B cell (primary cell): ENCODE measurements around the gene LILRB3. TPM values are rescaled to one million over a fixed set of nuclear protein-coding genes. Genes with fewer than 3 reads are reported as not detected.

Experiments used
- ATAC-seq: fragments of 200-7000 bp; cut with Tn5 transposase; one replicate; pipeline ENCODE4 v1.10.0; 2021; ENCODE audit warnings: low read depth, mild to moderate bottlenecking, moderate number of reproducible peaks, moderate library complexity
- CTCF ChIA-PET: fragments of 350-600 bp; sonication (Branson Sonifier 250); formaldehyde crosslinking; loops from one replicate; lab custom pipeline; 2021; ENCODE audit warnings: antibody characterized with exemption, inconsistent platforms; lab: Charles Lee
- POLR2A ChIA-PET: fragments of 350-600 bp; sonication (Branson Sonifier 250); formaldehyde crosslinking; loops from one replicate; lab custom pipeline; 2021; ENCODE audit warnings: antibody characterized with exemption; lab: Charles Lee
- DNase-seq: peaks from one replicate; pipeline ENCODE4 v3.0.0; 2013
- H2AFZ ChIP-seq: 2 replicates; pipeline ENCODE4 v1.6.1; 2012; ENCODE audit warnings: mild to moderate bottlenecking, low read depth, low read length; ENCODE audit not compliant: insufficient read depth, poor library complexity, severe bottlenecking
- H3K27ac ChIP-seq, 2 donors: 1 replicate in 1 of 2; 2 replicates in 1 of 2; pipeline ENCODE4 v1.5.1; 2012 to 2013; ENCODE audit warnings: low read length in 2 of 2, mild to moderate bottlenecking in 2 of 2, moderate library complexity in 1 of 2
- H3K27me3 ChIP-seq, 4 experiments: fragments of 200-600 bp in 1 of 4; sonication (generic) in 1 of 4; replicated peaks in 1 of 4; 1 replicate in 2 of 4; 2 replicates in 2 of 4; pipeline versions ENCODE4 v1.6.1 to v1.7.0; 2013 to 2016; ENCODE audit warnings: low read length in 3 of 4, mild to moderate bottlenecking in 2 of 4, mixed read lengths in 1 of 4, moderate library complexity in 1 of 4; ENCODE audit not compliant: insufficient read depth in 4 of 4, control insufficient read depth in 3 of 4; ENCODE audit errors: control extremely low read depth in 1 of 4
- H3K36me3 ChIP-seq, 2 experiments: replicated peaks in 1 of 2; 1 replicate in 1 of 2; 2 replicates in 1 of 2; pipeline versions ENCODE4 v1.6.1 to v1.7.1; 2013; ENCODE audit warnings: low read length in 1 of 2; ENCODE audit not compliant: insufficient read depth in 2 of 2, control insufficient read depth in 1 of 2; ENCODE audit errors: control extremely low read depth in 1 of 2, extremely low read depth in 1 of 2
- H3K4me1 ChIP-seq, 2 donors: fragments of 200-600 bp in 1 of 2; sonication (generic) in 1 of 2; 1 replicate in 1 of 2; 2 replicates in 1 of 2; pipeline versions ENCODE4 v1.5.1 to v1.6.1; 2013 to 2017; ENCODE audit warnings: low read length in 2 of 2; ENCODE audit not compliant: control insufficient read depth in 2 of 2, insufficient read depth in 2 of 2
- H3K4me2 ChIP-seq: replicated peaks from 2 replicates; pipeline ENCODE3; 2012; ENCODE audit warnings: mild to moderate bottlenecking, low read depth, low read length; ENCODE audit not compliant: poor library complexity, severe bottlenecking
- H3K4me3 ChIP-seq, 5 experiments: fragments of 200-600 bp in 1 of 5; sonication (generic) in 1 of 5; 1 replicate in 3 of 5; 2 replicates in 2 of 5; pipeline versions ENCODE4 v1.5.1 to v1.7.0; 2011 to 2016; ENCODE audit warnings: low read length in 4 of 5, mild to moderate bottlenecking in 4 of 5, low read depth in 2 of 5, control low read depth in 1 of 5, moderate library complexity in 1 of 5; ENCODE audit not compliant: insufficient read depth in 1 of 5; ENCODE audit errors: control extremely low read depth in 1 of 5, extremely low read depth in 1 of 5
- H3K79me2 ChIP-seq: fragments of 200-600 bp; sonication (generic); one replicate; pipeline ENCODE4 v1.6.0; 2016; ENCODE audit warnings: low read length; ENCODE audit not compliant: control insufficient read depth, insufficient read depth
- H3K9ac ChIP-seq: fragments of 200-600 bp; sonication (generic); 2 replicates; pipeline ENCODE4 v1.6.1; 2017; ENCODE audit warnings: mild to moderate bottlenecking, low read length, moderate library complexity
- H3K9me3 ChIP-seq, 3 donors: one replicate each; pipeline versions ENCODE4 v1.6.1 to v1.7.1; 2013; ENCODE audit warnings: low read length in 2 of 3; ENCODE audit not compliant: control insufficient read depth in 2 of 3, insufficient read depth in 1 of 3; ENCODE audit errors: control extremely low read depth in 1 of 3
- H4K20me1 ChIP-seq: 2 replicates; pipeline ENCODE4 v1.6.0; 2012; ENCODE audit warnings: mild to moderate bottlenecking, low read length; ENCODE audit not compliant: insufficient read depth, control insufficient read depth, poor library complexity, severe bottlenecking
- H3K27ac Mint-ChIP-seq: one replicate; pipeline ENCODE4 v1.8.0; 2021; ENCODE audit warnings: mixed read lengths
- H3K27me3 Mint-ChIP-seq: one replicate; pipeline ENCODE4 v1.8.0; 2021; ENCODE audit warnings: mixed read lengths
- H3K4me1 Mint-ChIP-seq: one replicate; pipeline ENCODE4 v1.8.0; 2021; ENCODE audit warnings: mixed read lengths
- H3K4me3 Mint-ChIP-seq: one replicate; pipeline ENCODE4 v1.8.0; 2021; ENCODE audit warnings: mixed read lengths
- H3K9me3 Mint-ChIP-seq: one replicate; pipeline ENCODE4 v1.8.0; 2022; ENCODE audit warnings: mixed read lengths; ENCODE audit not compliant: insufficient read depth
- CTCF ChIP-seq: fragments of 200-600 bp; IDR thresholded peaks from one replicate; pipeline ENCODE4 v1.8.0; 2022; ENCODE audit warnings: antibody characterized with exemption, mild to moderate bottlenecking
- EZH2 ChIP-seq: IDR thresholded peaks from 2 replicates; pipeline ENCODE4 v1.6.1; 2012; ENCODE audit warnings: borderline replicate concordance, low read depth, mild to moderate bottlenecking, moderate library complexity, low read length; ENCODE audit not compliant: insufficient read depth, poor library complexity, severe bottlenecking
- WGBS: methylation state at CpG from one replicate; pipeline ENCODE4 v1.1.5; 2013; ENCODE audit warnings: missing lambda C conversion rate; ENCODE audit not compliant: insufficient coverage; 5-methylcytosine and 5-hydroxymethylcytosine counted together
- intact Hi-C: fragments of 100-400 bp; cut with micrococcal nuclease; formaldehyde crosslinking; loops from one replicate; pipeline ENCODE4 v1.10.0; 2022
- polyA plus RNA-seq: library from polyadenylated mRNA; depleted of rRNA; stranded (reverse); fragments of >200 nt; gene quantifications from 2 replicates; pipeline ENCODE4 v1.2.3, GENCODE V29; 2012
- total RNA-seq, 2 donors: library from RNA; stranded (reverse); fragments of 120-200 nt in 1 of 2; gene quantifications; 1 replicate in 1 of 2; 2 replicates in 1 of 2; pipeline versions ENCODE4 v1.2.3 to v1.2.4, GENCODE V29; 2013 to 2022

The LILRB3 gene
- total and polyA plus RNA-seq, 2 donors (not counting 1 experiment from before 2014, with no cell fraction given), result 0.25 to 2.3 TPM

- Mint-ChIP-seq H3K4me1 (peaks cover 4% of the 10 kb centered on the region), H3K27me3 (peaks cover 34% of the 10 kb centered on the region), H3K27ac (no peak overlapping the region), H3K4me3 (no peak overlapping the region), H3K9me3 (no peaks in the 10 kb centered on the region)
- Histone ChIP-seq H3K36me3 (no peaks in the 10 kb centered on the region), H4K20me1 (no peaks in the 10 kb centered on the region), H3K27ac (no peak overlapping the region), H3K4me1 (no peaks in the 10 kb centered on the region), H3K79me2 (no peaks in the 10 kb centered on the region), H3K27me3 (peaks cover 0 to 20% (median 6%) of the 10 kb centered on the region in 4 experiments), H2AFZ (no peak overlapping the region), H3K9ac (no peak overlapping the region), H3K9me3 (peaks cover 0 to 2% (median 0%) of the 10 kb centered on the region in 3 donors), H3K4me2 (no peak overlapping the region), H3K4me3 (no peak overlapping the region)
- 0% methylated on average over 4 of the region's 6 CpGs for WGBS
- ChIA-PET POLR2A (interaction anchor here (0.6 kb wide), 1 partner anchor 24 kb away, joined by 3 read pairs; no protein-coding TSS in a partner anchor), CTCF (interaction anchor here (0.6 to 4.8 kb wide), 35 partner anchors 8 to 166 kb away, joined by 3 to 60 read pairs (median 6); partner anchors contain the start of genes LILRB2, LILRB5 and MBOAT7)
- DNase-seq (peak; percentile 80), ATAC-seq (peak; percentile 69)
- intact Hi-C loops, result no loop called here
- peak; percentile 87 for TF ChIP-seq CTCF
- TF ChIP-seq EZH2, result no peak
Observed at GRCh38 chr19:54266133-54266532, 43.3 kb upstream of the LILRB3 start.

- no peak overlapping the region for H3K4me3 Mint-ChIP-seq
- H3K27ac Mint-ChIP-seq, result no peak overlapping the region
- POLR2A ChIA-PET, result no interaction called here
- no peaks in the 10 kb centered on the region for H3K36me3 ChIP-seq
- H3K4me1 Mint-ChIP-seq, result peaks cover 4% of the 10 kb centered on the region
- H3K27me3 Mint-ChIP-seq, result peaks cover 26% of the 10 kb centered on the region
- WGBS, result 100% methylated on average over 1 of the region's 2 CpGs
- no peak overlapping the region for H3K4me2 ChIP-seq
- no peaks in the 10 kb centered on the region for H4K20me1 ChIP-seq
- H3K4me1 ChIP-seq, result no peaks in the 10 kb centered on the region
- no peaks in the 10 kb centered on the region for H3K79me2 ChIP-seq
- no peak overlapping the region for H3K4me3 ChIP-seq
- no peak overlapping the region for H3K27ac ChIP-seq
- peaks cover 0 to 14% (median 6%) of the 10 kb centered on the region in 4 experiments for H3K27me3 ChIP-seq
- no peaks in the 10 kb centered on the region for H3K9me3 Mint-ChIP-seq
- no peak for DNase-seq
- CTCF ChIA-PET, result interaction anchor here (0.9 kb wide), 1 partner anchor 63 kb away, joined by 4 read pairs; no protein-coding TSS in a partner anchor
- ATAC-seq, result no peak
- intact Hi-C loops, result no loop called here
- H2AFZ ChIP-seq, result no peak overlapping the region
- H3K9me3 ChIP-seq, result peaks cover 0 to 2% (median 0%) of the 10 kb centered on the region in 3 donors
- no peak overlapping the region for H3K9ac ChIP-seq
- TF ChIP-seq EZH2, result no peak
- TF ChIP-seq CTCF, result no peak
Observed at GRCh38 chr19:54262470-54262869, 39.7 kb upstream of the LILRB3 start.
